Measurements from ENCODE around the gene FGG. TPM values are rescaled to one million over a fixed set of nuclear protein-coding genes. Genes with fewer than 3 reads are reported as not detected.

The FGG gene
- total and polyA plus RNA-seq, 2 of the 13 experiments (the other 11 are each of a cell fraction or from before 2014, with no cell fraction given) = 1,037 to 2,423 TPM

DNA sequence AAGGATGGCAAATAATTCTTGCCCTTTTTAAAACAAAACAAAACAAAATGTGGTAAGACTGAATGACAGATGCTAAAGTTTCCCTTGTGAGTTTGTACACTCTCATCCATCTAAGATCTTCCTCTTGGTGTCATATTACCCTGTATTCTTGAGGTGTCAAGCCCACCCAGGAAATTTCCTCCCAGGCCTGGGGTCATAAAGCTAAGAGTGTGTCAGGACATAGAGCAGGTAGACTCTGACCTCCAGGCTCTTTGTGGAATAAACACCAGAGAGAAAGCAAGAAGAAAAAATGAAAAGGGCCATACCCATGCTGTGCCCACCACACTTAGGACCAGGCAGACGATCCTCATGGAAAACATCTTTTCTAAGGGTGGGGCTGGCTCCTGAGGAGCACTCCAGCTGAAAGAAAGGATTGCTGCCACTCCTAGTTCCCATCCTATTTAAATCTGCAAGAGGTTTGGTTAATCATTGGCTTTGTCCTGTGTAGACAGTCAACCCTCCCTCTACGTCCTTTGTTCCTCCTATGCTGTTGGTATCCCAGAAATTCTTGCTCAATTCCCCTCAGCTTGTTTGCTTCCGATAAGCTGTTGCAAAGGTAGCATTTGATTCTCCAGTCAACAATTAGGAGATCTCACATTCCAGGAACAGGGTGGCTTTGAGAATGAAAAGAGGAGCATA lies 22.0 kb downstream of the FGG start, which contains the start of gene FGA (continued):
- TF ChIP-seq, protein P1, sequence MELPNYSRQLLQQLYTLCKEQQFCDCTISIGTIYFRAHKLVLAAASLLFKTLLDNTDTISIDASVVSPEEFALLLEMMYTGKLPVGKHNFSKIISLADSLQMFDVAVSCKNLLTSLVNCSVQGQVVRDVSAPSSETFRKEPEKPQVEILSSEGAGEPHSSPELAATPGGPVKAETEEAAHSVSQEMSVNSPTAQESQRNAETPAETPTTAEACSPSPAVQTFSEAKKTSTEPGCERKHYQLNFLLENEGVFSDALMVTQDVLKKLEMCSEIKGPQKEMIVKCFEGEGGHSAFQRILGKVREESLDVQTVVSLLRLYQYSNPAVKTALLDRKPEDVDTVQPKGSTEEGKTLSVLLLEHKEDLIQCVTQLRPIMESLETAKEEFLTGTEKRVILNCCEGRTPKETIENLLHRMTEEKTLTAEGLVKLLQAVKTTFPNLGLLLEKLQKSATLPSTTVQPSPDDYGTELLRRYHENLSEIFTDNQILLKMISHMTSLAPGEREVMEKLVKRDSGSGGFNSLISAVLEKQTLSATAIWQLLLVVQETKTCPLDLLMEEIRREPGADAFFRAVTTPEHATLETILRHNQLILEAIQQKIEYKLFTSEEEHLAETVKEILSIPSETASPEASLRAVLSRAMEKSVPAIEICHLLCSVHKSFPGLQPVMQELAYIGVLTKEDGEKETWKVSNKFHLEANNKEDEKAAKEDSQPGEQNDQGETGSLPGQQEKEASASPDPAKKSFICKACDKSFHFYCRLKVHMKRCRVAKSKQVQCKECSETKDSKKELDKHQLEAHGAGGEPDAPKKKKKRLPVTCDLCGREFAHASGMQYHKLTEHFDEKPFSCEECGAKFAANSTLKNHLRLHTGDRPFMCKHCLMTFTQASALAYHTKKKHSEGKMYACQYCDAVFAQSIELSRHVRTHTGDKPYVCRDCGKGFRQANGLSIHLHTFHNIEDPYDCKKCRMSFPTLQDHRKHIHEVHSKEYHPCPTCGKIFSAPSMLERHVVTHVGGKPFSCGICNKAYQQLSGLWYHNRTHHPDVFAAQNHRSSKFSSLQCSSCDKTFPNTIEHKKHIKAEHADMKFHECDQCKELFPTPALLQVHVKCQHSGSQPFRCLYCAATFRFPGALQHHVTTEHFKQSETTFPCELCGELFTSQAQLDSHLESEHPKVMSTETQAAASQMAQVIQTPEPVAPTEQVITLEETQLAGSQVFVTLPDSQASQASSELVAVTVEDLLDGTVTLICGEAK (IDR thresholded peaks at IDR 0.05) = no peak
- TF ChIP-seq, protein P1 (CRISPR knock-in tag; IDR thresholded peaks at IDR 0.05) = no peak; the same call in 1 of the 2 replicates
- TF ChIP-seq ATAD3A (CRISPR knock-in tag; IDR thresholded peaks at IDR 0.05) (no peak), FOXK2 (IDR thresholded peaks at IDR 0.05) (peak; percentile 79; the same call in 1 of the 2 replicates), NPAS2 (CRISPR knock-in tag; IDR thresholded peaks at IDR 0.05; ENCODE audit: borderline replicate concordance) (no peak), BCL3 (CRISPR knock-in tag; IDR thresholded peaks at IDR 0.05) (peak; percentile 53; the same call in 1 of the 2 replicates), RARG (CRISPR knock-in tag; IDR thresholded peaks at IDR 0.05; ENCODE audit: low read depth) (no peak), NR2F2 (IDR thresholded peaks at IDR 0.05; ENCODE audit: borderline replicate concordance, low read depth) (peak; percentile 87), NCOA2 (CRISPR knock-in tag; IDR thresholded peaks at IDR 0.05) (peak; percentile 100), ZNF7 (CRISPR knock-in tag; IDR thresholded peaks at IDR 0.05) (no peak), SMC3 (IDR thresholded peaks at IDR 0.05; ENCODE audit: low read length) (peak; percentile 33; the same call in 1 of the 2 replicates), HOMEZ (CRISPR knock-in tag; IDR thresholded peaks at IDR 0.05; ENCODE audit: low read depth) (peak; percentile 94), PHB2 (IDR thresholded peaks at IDR 0.05; ENCODE audit: partially characterized antibody) (no peak), THAP7 (CRISPR knock-in tag; IDR thresholded peaks at IDR 0.05) (peak; percentile 48; the same call in 1 of the 2 replicates), ZNF530 (CRISPR knock-in tag; IDR thresholded peaks at IDR 0.05; ENCODE audit: low read depth) (no peak), ZNF746 (CRISPR knock-in tag; IDR thresholded peaks at IDR 0.05) (peak; percentile 96), REL (CRISPR knock-in tag; conservative IDR thresholded peaks at IDR 0.05) (0 out of 2 replicates have a peak, but pooled peaks have one; percentile 46)

Measured in HepG2 (cell line).